BLaER1 (cell line): Measurements from ENCODE around the gene GAS6.
"Not testable (repeated sequence)": the region's sequence is repeated elsewhere in the genome, so short reads cannot be mapped to it uniquely, and the experiment has no call there.

Source experiments
- H3K27ac ChIP-seq: shearing (Covaris generic); formaldehyde crosslinking; 2 replicates; pipeline ENCODE4 v1.8.1; 2022
- H3K27me3 ChIP-seq: shearing (Covaris generic); formaldehyde crosslinking; 2 replicates; pipeline ENCODE4 v1.8.1; 2022
- H3K36me3 ChIP-seq: shearing (Covaris generic); formaldehyde crosslinking; 2 replicates; pipeline ENCODE4 v1.8.1; 2022
- H3K4me1 ChIP-seq: shearing (Covaris generic); formaldehyde crosslinking; 2 replicates; pipeline ENCODE4 v1.8.1; 2022
- H3K4me2 ChIP-seq: shearing (Covaris generic); formaldehyde crosslinking; 2 replicates; pipeline ENCODE4 v1.8.1; 2022
- H3K4me3 ChIP-seq: shearing (Covaris generic); formaldehyde crosslinking; 2 replicates; pipeline ENCODE4 v1.8.1; 2022
- H3K9ac ChIP-seq: shearing (Covaris generic); formaldehyde crosslinking; 2 replicates; pipeline ENCODE4 v1.8.1; 2022
- H3K9me3 ChIP-seq: shearing (Covaris generic); formaldehyde crosslinking; 2 replicates; pipeline ENCODE4 v1.8.1; 2022
- H4K20me1 ChIP-seq: shearing (Covaris generic); formaldehyde crosslinking; 2 replicates; pipeline ENCODE4 v1.8.1; 2022
- Cebpa-rat ChIP-seq: shearing (Covaris generic); IDR thresholded peaks from 2 replicates; pipeline ENCODE4 v1.8.1; 2022

Gene GAS6

DNA sequence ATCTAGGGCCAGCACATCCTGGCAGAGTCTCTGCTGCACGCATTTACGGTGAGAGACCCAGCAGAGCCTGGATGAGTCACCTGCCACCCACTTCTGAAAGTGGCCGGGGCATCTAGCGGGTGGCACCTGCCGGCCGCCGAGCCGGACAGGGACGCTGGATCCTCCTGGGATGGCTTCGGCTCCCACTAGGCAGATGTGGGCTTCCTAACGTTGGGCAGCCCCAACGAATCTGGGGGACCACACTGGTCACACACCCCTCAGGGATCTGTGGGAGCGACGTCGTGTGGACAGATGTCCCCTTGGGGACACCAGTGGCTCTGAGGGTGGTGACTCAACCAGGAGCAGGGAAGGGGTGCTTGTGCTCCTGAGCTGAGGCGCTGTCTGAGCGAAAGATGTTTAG is 72.7 kb downstream of the GAS6 start:
- Histone ChIP-seq H3K4me2 (no peak overlapping the region), H3K36me3 (peaks cover 16% of the 10 kb centered on the region; the same call in 1 of the 2 replicates), H4K20me1 (peaks cover 38% of the 10 kb centered on the region), H3K27ac (no peak overlapping the region), H3K4me1 (no peaks in the 10 kb centered on the region), H3K9me3 (no peaks in the 10 kb centered on the region), H3K9ac (no peak overlapping the region), H3K27me3 (no peaks in the 10 kb centered on the region), H3K4me3 (no peak overlapping the region)
- TF ChIP-seq Cebpa-rat, result no peak

- H3K9ac ChIP-seq, H3K9me3 ChIP-seq, H3K4me3 ChIP-seq, H3K27me3 ChIP-seq, H3K4me1 ChIP-seq, H3K4me2 ChIP-seq, H3K27ac ChIP-seq: not testable (repeated sequence)
- peaks cover 15% of the 10 kb centered on the region; the same call in 1 of the 2 replicates for H3K36me3 ChIP-seq
- peaks cover 46% of the 10 kb centered on the region for H4K20me1 ChIP-seq
Observed at GRCh38 chr13:113789931-113790330, 73.9 kb downstream of the GAS6 start.

GRCh38 chr13:113789167-113789566 is 74.7 kb downstream of the GAS6 start:
- Histone ChIP-seq H3K4me3 (no peak overlapping the region), H3K27ac (no peak overlapping the region), H4K20me1 (peaks cover 40% of the 10 kb centered on the region), H3K9me3 (0 out of 2 replicates have a peak, but pooled peaks cover 6% of the 10 kb centered on the region), H3K4me1 (peaks cover 11% of the 10 kb centered on the region; the same call in 1 of the 2 replicates), H3K27me3 (no peaks in the 10 kb centered on the region), H3K36me3 (peaks cover 15% of the 10 kb centered on the region; the same call in 1 of the 2 replicates), H3K9ac (no peak overlapping the region), H3K4me2 (no peak overlapping the region)
- no peak for TF ChIP-seq Cebpa-rat

DNA sequence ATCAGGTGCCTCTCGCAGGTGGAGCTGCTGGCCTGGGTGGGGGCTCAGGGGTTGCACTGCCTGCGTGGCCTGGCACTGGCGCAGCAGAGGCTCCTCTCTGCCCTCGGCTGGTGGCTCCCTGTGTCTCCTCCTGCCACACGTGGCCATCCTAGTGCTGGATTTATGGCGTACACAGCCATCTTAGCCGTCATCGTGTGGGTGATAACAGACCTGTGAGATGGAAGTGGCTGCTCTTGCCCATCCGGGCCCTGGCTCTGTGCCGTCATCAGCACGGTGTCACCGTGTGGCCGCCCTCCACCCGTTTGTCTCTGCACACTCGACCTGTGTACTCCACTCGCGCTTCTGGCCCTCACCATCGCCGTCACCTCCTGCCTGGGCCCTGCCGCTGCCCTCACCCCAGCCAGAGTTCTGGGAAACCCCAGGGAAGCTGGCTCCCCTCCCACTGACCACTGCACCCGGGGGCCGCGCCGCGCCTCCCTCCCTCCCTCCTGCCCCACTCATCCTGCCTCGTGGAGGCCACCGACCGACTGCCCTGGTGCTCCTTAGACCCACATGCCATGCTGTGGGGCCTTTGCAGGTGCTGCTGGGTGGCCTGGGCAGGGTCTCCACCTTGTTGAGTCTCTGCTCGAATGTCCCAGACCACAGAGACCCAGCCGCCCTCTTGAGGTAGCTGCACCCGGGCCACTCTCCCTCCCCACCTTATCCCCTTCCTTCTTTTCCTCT is 75.3 kb downstream of the GAS6 start:
- peaks cover 15% of the 10 kb centered on the region; the same call in 1 of the 2 replicates for H3K36me3 ChIP-seq
- H3K9ac ChIP-seq, result no peak overlapping the region
- H3K27ac ChIP-seq, result no peak overlapping the region
- no peak overlapping the region for H3K4me2 ChIP-seq
- 0 out of 2 replicates have a peak, but pooled peaks cover 6% of the 10 kb centered on the region for H3K9me3 ChIP-seq
- peaks cover 34% of the 10 kb centered on the region for H4K20me1 ChIP-seq
- H3K27me3 ChIP-seq, result no peaks in the 10 kb centered on the region
- H3K4me3 ChIP-seq, result no peak overlapping the region
- H3K4me1 ChIP-seq, result peaks cover 11% of the 10 kb centered on the region; the same call in 1 of the 2 replicates
- TF ChIP-seq Cebpa-rat, result no peak

GRCh38 chr13:113787694-113788093 is 76.2 kb downstream of the GAS6 start:
- no peak for TF ChIP-seq Cebpa-rat
- Histone ChIP-seq H3K27ac (no peak overlapping the region), H3K9me3 (0 out of 2 replicates have a peak, but pooled peaks cover 6% of the 10 kb centered on the region), H3K27me3 (no peaks in the 10 kb centered on the region), H3K9ac (no peak overlapping the region), H3K36me3 (peaks cover 15% of the 10 kb centered on the region; the same call in 1 of the 2 replicates), H3K4me1 (peaks cover 11% of the 10 kb centered on the region; the same call in 1 of the 2 replicates), H4K20me1 (peaks cover 28% of the 10 kb centered on the region), H3K4me3 (no peak overlapping the region), H3K4me2 (no peak overlapping the region)

- Histone ChIP-seq H3K9me3 (0 out of 2 replicates have a peak, but pooled peaks cover 6% of the 10 kb centered on the region), H4K20me1 (peaks cover 16% of the 10 kb centered on the region), H3K36me3 (peaks cover 15% of the 10 kb centered on the region; the same call in 1 of the 2 replicates), H3K4me1 (peaks cover 11% of the 10 kb centered on the region; the same call in 1 of the 2 replicates), H3K27me3 (no peaks in the 10 kb centered on the region), H3K9ac (no peak overlapping the region), H3K4me2 (no peak overlapping the region), H3K27ac (no peak overlapping the region), H3K4me3 (no peak overlapping the region)
- TF ChIP-seq Cebpa-rat, result no peak
Observed at GRCh38 chr13:113786262-113786841, 77.5 kb downstream of the GAS6 start.

- Histone ChIP-seq H3K4me1 (peaks cover 11% of the 10 kb centered on the region; the same call in 1 of the 2 replicates), H3K9ac (no peak overlapping the region), H4K20me1 (0 out of 2 replicates have a peak, but pooled peaks cover 11% of the 10 kb centered on the region), H3K27me3 (no peaks in the 10 kb centered on the region), H3K36me3 (peaks cover 15% of the 10 kb centered on the region; the same call in 1 of the 2 replicates), H3K4me3 (no peak overlapping the region), H3K4me2 (peak overlapping the region; percentile 30; the same call in 1 of the 2 replicates), H3K9me3 (0 out of 2 replicates have a peak, but pooled peaks cover 6% of the 10 kb centered on the region), H3K27ac (no peak overlapping the region)
- TF ChIP-seq Cebpa-rat, result no peak
Observed at GRCh38 chr13:113785051-113786010, 78.5 kb downstream of the GAS6 start.

DNA sequence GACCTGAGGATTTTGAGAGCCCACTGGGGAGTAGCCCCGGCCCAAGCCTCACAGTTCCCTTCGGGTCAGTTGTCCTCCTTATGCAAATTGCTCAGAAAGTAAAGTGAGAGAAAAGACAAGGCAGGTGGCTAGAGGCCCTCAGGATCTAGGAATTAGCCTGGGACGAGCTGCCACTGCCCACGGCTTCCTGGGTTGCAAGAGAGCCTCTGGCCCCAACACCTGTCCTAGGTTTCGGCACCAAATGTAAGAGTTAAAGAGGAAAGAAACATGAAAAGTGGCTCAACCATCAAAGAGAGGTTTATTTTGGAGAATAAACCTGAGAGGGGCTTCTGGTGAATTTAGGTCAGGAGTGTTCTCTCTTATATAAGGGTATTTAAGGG is 79.2 kb downstream of the GAS6 start:
- Histone ChIP-seq H3K4me2 (peak overlapping the region; percentile 30; the same call in 1 of the 2 replicates), H4K20me1 (0 out of 2 replicates have a peak, but pooled peaks cover 11% of the 10 kb centered on the region), H3K36me3 (peaks cover 15% of the 10 kb centered on the region; the same call in 1 of the 2 replicates), H3K27ac (no peak overlapping the region), H3K4me1 (peaks cover 11% of the 10 kb centered on the region; the same call in 1 of the 2 replicates), H3K9me3 (0 out of 2 replicates have a peak, but pooled peaks cover 6% of the 10 kb centered on the region), H3K27me3 (no peaks in the 10 kb centered on the region), H3K4me3 (no peak overlapping the region), H3K9ac (no peak overlapping the region)
- TF ChIP-seq Cebpa-rat, result no peak
